ENCODE results near the gene CHD9NB. TPM values are rescaled to one million over a fixed set of nuclear protein-coding genes. Genes with fewer than 3 reads are reported as not detected.

CHD9NB gene
- total RNA-seq, 1 donor from 2014 or later, result not detected

- ChIA-PET CTCF (interaction anchor here (0.7 to 1.5 kb wide), 3 partner anchors 13 to 115 kb away, joined by 3 to 8 read pairs (median 5); partner anchors contain the start of gene CHD9), POLR2A (interaction anchor here (0.6 to 1.2 kb wide), 10 partner anchors 19 to 124 kb away, joined by 3 to 20 read pairs (median 4); partner anchors contain the start of gene CHD9)
- H3K4me1 Mint-ChIP-seq, result peaks cover 82% of the 10 kb centered on the region
- peaks cover 3% of the 10 kb centered on the region for H3K36me3 Mint-ChIP-seq (ENCODE audit: low read depth)
- ATAC-seq (ENCODE audit: low read depth) (no peak), DNase-seq (no peak)
- intact Hi-C loops (cut with micrococcal nuclease), result loop anchor here (1.0 kb wide), 1 partner anchor 411 kb away; the partner anchor contains the start of gene AKTIP
- H3K9me3 Mint-ChIP-seq, result no peaks in the 10 kb centered on the region
- peak overlapping the region; percentile 33 for H3K4me3 Mint-ChIP-seq
- H3K27me3 Mint-ChIP-seq, result no peaks in the 10 kb centered on the region
- H3K27ac Mint-ChIP-seq, result peak overlapping the region; percentile 80
- TF ChIP-seq CTCF (IDR thresholded peaks at IDR 0.05), result no peak
These were observed 39.6 kb upstream of the CHD9NB start for GRCh38 chr16:53092284-53092683.

GRCh38 chr16:53091466-53092211 lies 38.9 kb upstream of the CHD9NB start:
- no peaks in the 10 kb centered on the region for H3K9me3 Mint-ChIP-seq
- H3K27me3 Mint-ChIP-seq, result no peaks in the 10 kb centered on the region
- H3K4me1 Mint-ChIP-seq, result peaks cover 77% of the 10 kb centered on the region
- peak overlapping the region; percentile 87 for H3K27ac Mint-ChIP-seq
- POLR2A ChIA-PET, result interaction anchor here (0.6 to 1.7 kb wide), 12 partner anchors 8 to 125 kb away, joined by 3 to 20 read pairs (median 4); partner anchors contain the start of gene CHD9
- CTCF ChIA-PET, result interaction anchor here (0.7 to 1.5 kb wide), 3 partner anchors 12 to 116 kb away, joined by 3 to 8 read pairs (median 5); partner anchors contain the start of gene CHD9
- DNase-seq (peak; percentile 26), ATAC-seq (ENCODE audit: low read depth) (peak; percentile 79)
- intact Hi-C loops (cut with micrococcal nuclease), result loop anchor here (1.0 kb wide), 4 partner anchors 9 to 412 kb away; partner anchors contain the start of gene AKTIP
- H3K4me3 Mint-ChIP-seq, result peak overlapping the region; percentile 79
- no peak for TF ChIP-seq CTCF (IDR thresholded peaks at IDR 0.05)
- H3K36me3 Mint-ChIP-seq (ENCODE audit: low read depth), result peaks cover 7% of the 10 kb centered on the region

- H3K4me3 Mint-ChIP-seq, result peak overlapping the region; percentile 79
- ChIA-PET POLR2A (interaction anchor here (0.7 to 1.7 kb wide), 6 partner anchors 9 to 32 kb away, joined by 3 to 7 read pairs (median 3); no protein-coding TSS in a partner anchor), CTCF (interaction anchor here (1.3 to 1.5 kb wide), 3 partner anchors 11 to 69 kb away, joined by 3 to 5 read pairs (median 5); partner anchors contain the start of gene CHD9)
- DNase-seq (peak; percentile 20), ATAC-seq (ENCODE audit: low read depth) (peak; percentile 35)
- no peaks in the 10 kb centered on the region for H3K27me3 Mint-ChIP-seq
- H3K9me3 Mint-ChIP-seq, result no peaks in the 10 kb centered on the region
- TF ChIP-seq CTCF (IDR thresholded peaks at IDR 0.05), result no peak
- intact Hi-C loops (cut with micrococcal nuclease), result loop anchor here (1.0 kb wide), 3 partner anchors 8 to 40 kb away; no protein-coding TSS in a partner anchor
- H3K4me1 Mint-ChIP-seq, result peaks cover 71% of the 10 kb centered on the region
- H3K27ac Mint-ChIP-seq, result peak overlapping the region; percentile 87
- H3K36me3 Mint-ChIP-seq (ENCODE audit: low read depth), result peaks cover 7% of the 10 kb centered on the region
These were observed 38.1 kb upstream of the CHD9NB start for GRCh38 chr16:53090591-53091411.

GRCh38 chr16:53090286-53090590 lies 37.5 kb upstream of the CHD9NB start:
- peak overlapping the region; percentile 87 for H3K27ac Mint-ChIP-seq
- peaks cover 7% of the 10 kb centered on the region for H3K36me3 Mint-ChIP-seq (ENCODE audit: low read depth)
- H3K27me3 Mint-ChIP-seq, result no peaks in the 10 kb centered on the region
- H3K9me3 Mint-ChIP-seq, result no peaks in the 10 kb centered on the region
- DNase-seq (no peak), ATAC-seq (ENCODE audit: low read depth) (no peak)
- peaks cover 71% of the 10 kb centered on the region for H3K4me1 Mint-ChIP-seq
- peak overlapping the region; percentile 79 for H3K4me3 Mint-ChIP-seq
- CTCF ChIA-PET, result interaction anchor here (1.3 to 1.4 kb wide), 2 partner anchors 35 to 70 kb away, joined by 3 to 5 read pairs; partner anchors contain the start of gene CHD9
- intact Hi-C loops (cut with micrococcal nuclease), result no loop called here
- POLR2A ChIA-PET, result interaction anchor here (0.7 to 1.7 kb wide), 5 partner anchors 9 to 32 kb away, joined by 3 to 7 read pairs (median 3); no protein-coding TSS in a partner anchor
- no peak for TF ChIP-seq CTCF (IDR thresholded peaks at IDR 0.05)

Data from activated B cell treated with CpG ODN at 0.5 μM for 24 hours (primary cell).